Keratinocyte (primary cell): ENCODE data around the gene LRRC43. TPM values are rescaled to one million over a fixed set of nuclear protein-coding genes. Genes with fewer than 3 reads are reported as not detected.

Experiments used
- DNase-seq: peaks from one replicate; pipeline ENCODE4 v3.0.0-alpha.2; 2011; ENCODE audit warnings: low read depth, missing footprints, low spot score
- FAIRE-seq: peaks from 2 replicates; lab custom pipeline; 2011; peaks lifted over from hg19 to GRCh38; lab: Jason Lieb, UNC
- H2AFZ ChIP-seq: 2 replicates; pipeline ENCODE4 v1.6.0; 2012; ENCODE audit warnings: low read length, control low read depth, inconsistent platforms; ENCODE audit not compliant: control insufficient read depth
- H3K27ac ChIP-seq: 2 replicates; pipeline ENCODE4 v1.5.1; 2011; ENCODE audit warnings: low read length; ENCODE audit not compliant: control insufficient read depth, insufficient read depth
- H3K27me3 ChIP-seq: 3 replicates; pipeline ENCODE4 v1.6.0; 2011; ENCODE audit warnings: low read length; ENCODE audit not compliant: control insufficient read depth, insufficient read depth; ENCODE audit errors: extremely low read depth
- H3K36me3 ChIP-seq, 2 experiments: 2 replicates in 1 of 2; 3 replicates in 1 of 2; pipeline ENCODE4 v1.5.1; 2011; ENCODE audit warnings: low read length in 2 of 2, mild to moderate bottlenecking in 1 of 2; ENCODE audit not compliant: control insufficient read depth in 2 of 2, insufficient read depth in 2 of 2; ENCODE audit errors: extremely low read depth in 1 of 2
- H3K4me1 ChIP-seq: 3 replicates; pipeline ENCODE4 v1.5.1; 2011; ENCODE audit warnings: low read length; ENCODE audit not compliant: control insufficient read depth, insufficient read depth; ENCODE audit errors: extremely low read depth
- H3K4me2 ChIP-seq: 3 replicates; pipeline ENCODE4 v1.6.0; 2011; ENCODE audit warnings: low read depth, low read length; ENCODE audit not compliant: control insufficient read depth, insufficient read depth; ENCODE audit errors: extremely low read depth
- H3K4me3 ChIP-seq, 3 experiments: fragments of 200-600 bp in 1 of 3; sonication (generic) in 1 of 3; 2 replicates in 2 of 3; 3 replicates in 1 of 3; pipeline ENCODE4 v1.5.1; 2011 to 2016; ENCODE audit warnings: low read length in 3 of 3, mild to moderate bottlenecking in 3 of 3, control low read depth in 2 of 3, inconsistent platforms in 1 of 3, low read depth in 1 of 3, mixed read lengths in 1 of 3, mixed run types in 1 of 3, moderate library complexity in 1 of 3; ENCODE audit not compliant: control insufficient read depth in 2 of 3, insufficient read depth in 2 of 3; ENCODE audit errors: extremely low read depth in 1 of 3
- H3K79me2 ChIP-seq: 2 replicates; pipeline ENCODE4 v1.6.0; 2012; ENCODE audit warnings: low read length; ENCODE audit not compliant: control insufficient read depth, insufficient read depth
- H3K9ac ChIP-seq: 3 replicates; pipeline ENCODE4 v1.6.0; 2011; ENCODE audit warnings: low read length; ENCODE audit not compliant: control insufficient read depth, insufficient read depth; ENCODE audit errors: extremely low read depth
- H3K9me1 ChIP-seq: 3 replicates; pipeline ENCODE4 v1.6.0; 2011; ENCODE audit warnings: low read length; ENCODE audit not compliant: control insufficient read depth, insufficient read depth; ENCODE audit errors: extremely low read depth
- H3K9me3 ChIP-seq: 2 replicates; pipeline ENCODE4 v1.5.1; 2012; ENCODE audit warnings: low read depth, low read length; ENCODE audit not compliant: control insufficient read depth
- H4K20me1 ChIP-seq: 3 replicates; pipeline ENCODE4 v1.6.0; 2011; ENCODE audit warnings: low read length; ENCODE audit not compliant: control insufficient read depth, insufficient read depth; ENCODE audit errors: extremely low read depth
- EZH2 ChIP-seq: IDR thresholded peaks from one replicate; pipeline ENCODE4 v1.6.1; 2012; ENCODE audit warnings: inconsistent platforms, mild to moderate bottlenecking, low read length, moderate library complexity
- dilution Hi-C: fragments of 300-500 bp; cut with MboI; formaldehyde crosslinking; loops from one replicate; pipeline ENCODE4 v1.7.0; 2020; ENCODE audit warnings: low sequenced_read_pairs; ENCODE audit not compliant: extremely low pct_ligation_motif_present
- polyA plus RNA-seq, 5 experiments: library from polyadenylated mRNA; depleted of rRNA in 3 of 5; stranded (reverse) in 3 of 5; stranded (forward) in 1 of 5; unstranded in 1 of 5; fragments of >200 nt; gene quantifications; 1 replicate in 1 of 5; 2 replicates in 3 of 5; 3 replicates in 1 of 5; pipeline versions ENCODE4 v1.2.1 to v1.2.3, GENCODE V29; 2011 to 2012; ENCODE audit warnings: missing spikeins in 2 of 5, low read depth in 1 of 5, low replicate concordance in 1 of 5
- TF ChIP-seq, protein P1 (sequence below), 3 experiments: IDR thresholded peaks in 1 of 3; conservative IDR thresholded peaks in 1 of 3; optimal IDR thresholded peaks in 1 of 3; 2 replicates in 2 of 3; 3 replicates in 1 of 3; pipeline versions ENCODE3 to v1.5.1; 2011; ENCODE audit warnings: low read length in 3 of 3, mild to moderate bottlenecking in 3 of 3, moderate library complexity in 2 of 3, control low read depth in 1 of 3, inconsistent platforms in 1 of 3; ENCODE audit not compliant: insufficient read depth in 2 of 3; ENCODE audit errors: extremely low read depth in 1 of 3

The LRRC43 gene
- polyA plus RNA-seq, 1 donor (not counting 4 experiments of a cell fraction or from before 2014, with no cell fraction given) = 0.45 TPM

- no peak for DNase-seq
- dilution Hi-C loops = no loop called here
- Histone ChIP-seq H3K79me2 (no peaks in the 10 kb centered on the region), H3K9me1 (no peaks in the 10 kb centered on the region), H4K20me1 (no peaks in the 10 kb centered on the region), H3K27me3 (peaks cover 12% of the 10 kb centered on the region), H3K4me2 (no peak overlapping the region), H3K4me3 (no peak overlapping the region), H3K36me3 (peaks cover 21 to 23% of the 10 kb centered on the region in 2 experiments), H2AFZ (no peak overlapping the region), H3K9me3 (no peaks in the 10 kb centered on the region), H3K4me1 (peaks cover 3% of the 10 kb centered on the region), H3K9ac (no peak overlapping the region), H3K27ac (no peak overlapping the region)
- TF ChIP-seq, protein P1, sequence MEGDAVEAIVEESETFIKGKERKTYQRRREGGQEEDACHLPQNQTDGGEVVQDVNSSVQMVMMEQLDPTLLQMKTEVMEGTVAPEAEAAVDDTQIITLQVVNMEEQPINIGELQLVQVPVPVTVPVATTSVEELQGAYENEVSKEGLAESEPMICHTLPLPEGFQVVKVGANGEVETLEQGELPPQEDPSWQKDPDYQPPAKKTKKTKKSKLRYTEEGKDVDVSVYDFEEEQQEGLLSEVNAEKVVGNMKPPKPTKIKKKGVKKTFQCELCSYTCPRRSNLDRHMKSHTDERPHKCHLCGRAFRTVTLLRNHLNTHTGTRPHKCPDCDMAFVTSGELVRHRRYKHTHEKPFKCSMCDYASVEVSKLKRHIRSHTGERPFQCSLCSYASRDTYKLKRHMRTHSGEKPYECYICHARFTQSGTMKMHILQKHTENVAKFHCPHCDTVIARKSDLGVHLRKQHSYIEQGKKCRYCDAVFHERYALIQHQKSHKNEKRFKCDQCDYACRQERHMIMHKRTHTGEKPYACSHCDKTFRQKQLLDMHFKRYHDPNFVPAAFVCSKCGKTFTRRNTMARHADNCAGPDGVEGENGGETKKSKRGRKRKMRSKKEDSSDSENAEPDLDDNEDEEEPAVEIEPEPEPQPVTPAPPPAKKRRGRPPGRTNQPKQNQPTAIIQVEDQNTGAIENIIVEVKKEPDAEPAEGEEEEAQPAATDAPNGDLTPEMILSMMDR (optimal IDR thresholded peaks at IDR 0.05 in 1 of 3, IDR thresholded peaks at IDR 0.05 in 1 of 3, conservative IDR thresholded peaks at IDR 0.05 in 1 of 3; ENCODE audit: extremely low read depth in 1 of 3, insufficient read depth in 2 of 3, low read length in 3 of 3) = no peak
- no peak for TF ChIP-seq EZH2
- no peak for FAIRE-seq
Observed at GRCh38 chr12:122206976-122207375, 24.1 kb downstream of the LRRC43 start.

DNA sequence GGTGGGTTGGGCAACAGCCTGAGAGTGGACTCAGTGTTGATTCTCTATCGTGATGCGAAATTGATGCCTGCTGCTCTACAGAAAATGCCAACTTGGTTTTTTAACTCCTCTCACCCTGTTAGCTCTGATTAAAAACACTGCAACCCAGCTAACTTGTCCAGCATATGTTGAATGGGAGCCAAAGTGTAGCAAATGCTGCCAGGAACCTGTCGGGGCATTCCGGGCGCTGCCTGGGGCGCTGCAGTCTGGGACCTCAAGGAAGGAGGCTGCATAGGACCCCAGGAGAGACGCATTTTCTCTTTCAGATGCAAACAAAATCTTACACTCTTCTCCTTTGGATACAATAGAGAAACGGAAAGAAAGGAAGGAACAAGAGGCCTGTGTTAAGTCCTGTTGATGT, 24.5 kb downstream of the LRRC43 start:
- Histone ChIP-seq H3K27ac (no peak overlapping the region), H3K9me1 (no peaks in the 10 kb centered on the region), H4K20me1 (no peaks in the 10 kb centered on the region), H3K4me1 (peaks cover 3% of the 10 kb centered on the region), H3K4me2 (no peak overlapping the region), H3K79me2 (no peaks in the 10 kb centered on the region), H3K9ac (no peak overlapping the region), H3K9me3 (no peaks in the 10 kb centered on the region), H3K36me3 (peaks cover 21 to 26% of the 10 kb centered on the region in 2 experiments), H3K4me3 (no peak overlapping the region), H3K27me3 (peaks cover 12% of the 10 kb centered on the region), H2AFZ (no peak overlapping the region)
- DNase-seq (no peak), FAIRE-seq (no peak)
- TF ChIP-seq, protein P1 (optimal IDR thresholded peaks at IDR 0.05 in 1 of 3, IDR thresholded peaks at IDR 0.05 in 1 of 3, conservative IDR thresholded peaks at IDR 0.05 in 1 of 3; ENCODE audit: extremely low read depth in 1 of 3, insufficient read depth in 2 of 3, low read length in 3 of 3) = no peak
- dilution Hi-C loops = no loop called here
